B cell (primary cell): ENCODE measurements around the gene OR13G1.

Experiments used
- EZH2 ChIP-seq: IDR thresholded peaks from 2 replicates; pipeline ENCODE4 v1.6.1; 2012; ENCODE audit warnings: borderline replicate concordance, low read depth, mild to moderate bottlenecking, moderate library complexity, low read length; ENCODE audit not compliant: insufficient read depth, poor library complexity, severe bottlenecking
- TF ChIP-seq, protein P1 (sequence below): fragments of 200-600 bp; IDR thresholded peaks from one replicate; pipeline ENCODE4 v1.8.0; 2022; ENCODE audit warnings: antibody characterized with exemption, mild to moderate bottlenecking

DNA sequence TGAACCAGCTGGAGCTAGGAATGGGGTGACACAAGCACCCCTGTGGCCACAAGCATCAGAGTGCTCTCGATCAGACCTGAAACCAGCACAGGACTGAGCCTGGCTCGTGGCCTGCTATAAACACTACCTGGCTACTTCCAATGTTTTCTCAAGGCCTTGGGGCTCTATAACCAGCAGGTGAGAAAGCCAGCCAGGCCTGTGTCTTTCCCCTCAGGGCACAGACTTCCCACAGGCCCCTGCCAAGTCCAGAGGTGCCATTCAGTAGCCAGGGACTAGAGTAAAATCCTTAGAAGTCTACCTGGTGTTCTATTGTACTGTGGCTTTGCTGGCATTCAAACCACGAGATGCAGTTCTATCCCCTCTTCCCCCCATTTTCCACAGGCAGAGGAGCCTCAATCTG, 51.6 kb downstream of the OR13G1 start:
- TF ChIP-seq, protein P1, sequence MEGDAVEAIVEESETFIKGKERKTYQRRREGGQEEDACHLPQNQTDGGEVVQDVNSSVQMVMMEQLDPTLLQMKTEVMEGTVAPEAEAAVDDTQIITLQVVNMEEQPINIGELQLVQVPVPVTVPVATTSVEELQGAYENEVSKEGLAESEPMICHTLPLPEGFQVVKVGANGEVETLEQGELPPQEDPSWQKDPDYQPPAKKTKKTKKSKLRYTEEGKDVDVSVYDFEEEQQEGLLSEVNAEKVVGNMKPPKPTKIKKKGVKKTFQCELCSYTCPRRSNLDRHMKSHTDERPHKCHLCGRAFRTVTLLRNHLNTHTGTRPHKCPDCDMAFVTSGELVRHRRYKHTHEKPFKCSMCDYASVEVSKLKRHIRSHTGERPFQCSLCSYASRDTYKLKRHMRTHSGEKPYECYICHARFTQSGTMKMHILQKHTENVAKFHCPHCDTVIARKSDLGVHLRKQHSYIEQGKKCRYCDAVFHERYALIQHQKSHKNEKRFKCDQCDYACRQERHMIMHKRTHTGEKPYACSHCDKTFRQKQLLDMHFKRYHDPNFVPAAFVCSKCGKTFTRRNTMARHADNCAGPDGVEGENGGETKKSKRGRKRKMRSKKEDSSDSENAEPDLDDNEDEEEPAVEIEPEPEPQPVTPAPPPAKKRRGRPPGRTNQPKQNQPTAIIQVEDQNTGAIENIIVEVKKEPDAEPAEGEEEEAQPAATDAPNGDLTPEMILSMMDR, result no peak
- no peak for TF ChIP-seq EZH2
